A549 (cell line): ENCODE measurements around the gene TBC1D4. TPM values are rescaled to one million over a fixed set of nuclear protein-coding genes. Genes with fewer than 3 reads are reported as not detected.
"Not testable (repeated sequence)": the region's sequence is repeated elsewhere in the genome, so short reads cannot be mapped to it uniquely, and the experiment has no call there.

Source experiments
- ATAC-seq, 2 experiments: fragments of 200-7000 bp in 1 of 2; fragments of >200 bp in 1 of 2; cut with Nextera tagmentation in 1 of 2; cut with Tn5 transposase in 1 of 2; 3 replicates each; pipeline versions ENCODE4 v1.8.0 to v1.9.1; 2018 to 2020; ENCODE audit warnings: mild to moderate bottlenecking in 1 of 2, moderate library complexity in 1 of 2
- CTCF ChIA-PET: fragments of 300-600 bp; sonication (Branson Sonifier 250); formaldehyde crosslinking; extraction: SDS; loops from one replicate; lab custom pipeline; 2021; ENCODE audit warnings: antibody characterized with exemption, inconsistent platforms; lab: Yijun Ruan, JAX
- POLR2A ChIA-PET: fragments of 350-600 bp; formaldehyde crosslinking; extraction: SDS; loops from one replicate; lab custom pipeline; 2021; ENCODE audit warnings: antibody characterized with exemption, inconsistent platforms; lab: Yijun Ruan, JAX
- DNase-seq, 2 experiments: peaks; one replicate each; pipeline versions ENCODE4 v3.0.0 to v3.0.0-alpha.2; 2011 to 2016; ENCODE audit warnings: low read depth in 1 of 2, low spot score in 1 of 2
- FAIRE-seq: peaks from 2 replicates; lab custom pipeline; 2011; peaks lifted over from hg19 to GRCh38; lab: Jason Lieb, UNC
- H3K27ac ChIP-seq, 2 experiments: fragments of >200 bp; sonication (Bioruptor Twin); formaldehyde crosslinking; 3 replicates each; pipeline ENCODE4 v1.5.1; 2016 to 2017
- H3K4me1 ChIP-seq: fragments of >200 bp; sonication (Bioruptor Twin); formaldehyde crosslinking; 3 replicates; pipeline ENCODE4 v1.6.1; 2016
- H3K4me2 ChIP-seq: fragments of >200 bp; sonication (Bioruptor Twin); formaldehyde crosslinking; 3 replicates; pipeline ENCODE4 v1.6.1; 2016
- H3K4me3 ChIP-seq: fragments of >200 bp; sonication (Bioruptor Twin); formaldehyde crosslinking; 3 replicates; pipeline ENCODE4 v1.5.1; 2016
- H3K9me3 ChIP-seq: fragments of >200 bp; sonication (Bioruptor Twin); formaldehyde crosslinking; 3 replicates; pipeline ENCODE4 v1.6.1; 2016
- ATOH8 ChIP-seq: fragments of 250-450 bp; sonication (Bioruptor Pico); IDR thresholded peaks from 2 replicates; pipeline ENCODE4 v1.5.0; 2020; ENCODE audit warnings: low read depth, mild to moderate bottlenecking, moderate library complexity
- BCL3 ChIP-seq: fragments of >200 bp; sonication (Bioruptor Twin); formaldehyde crosslinking; IDR thresholded peaks from 3 replicates; pipeline ENCODE4 v1.6.1; 2016
- CBX2 ChIP-seq: fragments of 200-600 bp; sonication (generic); IDR thresholded peaks from 2 replicates; pipeline ENCODE4 v1.6.1; 2016; ENCODE audit warnings: low read depth, mild to moderate bottlenecking, borderline replicate concordance
- CBX8 ChIP-seq: fragments of 200-600 bp; sonication (generic); IDR thresholded peaks from 2 replicates; pipeline ENCODE4 v1.6.1; 2016
- CEBPB ChIP-seq, 2 experiments: fragments of >200 bp in 1 of 2; sonication (Bioruptor Twin) in 1 of 2; formaldehyde crosslinking in 1 of 2; IDR thresholded peaks; 2 replicates each; pipeline ENCODE4 v1.6.1; 2012 to 2016
- CHD4 ChIP-seq: fragments of 200-600 bp; sonication (generic); IDR thresholded peaks from 2 replicates; pipeline ENCODE4 v1.6.1; 2016; ENCODE audit warnings: antibody characterized with exemption, mild to moderate bottlenecking, borderline replicate concordance
- CTCF ChIP-seq: fragments of >200 bp; sonication (Bioruptor Twin); formaldehyde crosslinking; IDR thresholded peaks from 3 replicates; pipeline ENCODE4 v1.5.1; 2016
- ESRRA ChIP-seq: fragments of 150-350 bp; IDR thresholded peaks from 2 replicates; pipeline ENCODE4 v1.6.1; 2014; ENCODE audit warnings: mild to moderate bottlenecking, low read length, borderline replicate concordance
- FOSB ChIP-seq: fragments of 250-450 bp; sonication (Bioruptor Pico); IDR thresholded peaks from 2 replicates; pipeline ENCODE4 v1.5.0; 2020; ENCODE audit warnings: mild to moderate bottlenecking, moderate library complexity
- GATA3 ChIP-seq: IDR thresholded peaks from 2 replicates; pipeline ENCODE4 v1.6.1; 2012; ENCODE audit warnings: borderline replicate concordance
- HOXB5 ChIP-seq: fragments of 250-450 bp; sonication (Bioruptor Pico); IDR thresholded peaks from 2 replicates; pipeline ENCODE4 v1.5.0; 2020; ENCODE audit warnings: mild to moderate bottlenecking, moderate library complexity
- KDM1A ChIP-seq: fragments of 200-600 bp; sonication (generic); IDR thresholded peaks from 2 replicates; pipeline ENCODE4 v1.6.1; 2016; ENCODE audit warnings: low read depth, mild to moderate bottlenecking
- MAZ ChIP-seq: fragments of 150-350 bp; IDR thresholded peaks from 2 replicates; pipeline ENCODE4 v1.6.1; 2014; ENCODE audit warnings: antibody characterized with exemption, low read depth, low read length, borderline replicate concordance
- NR3C1 ChIP-seq: fragments of >200 bp; sonication (Bioruptor Twin); formaldehyde crosslinking; IDR thresholded peaks from 3 replicates; pipeline ENCODE4 v1.6.1; 2017
- SMC3 ChIP-seq: fragments of >200 bp; sonication (Bioruptor Twin); formaldehyde crosslinking; IDR thresholded peaks from 3 replicates; pipeline ENCODE4 v1.6.1; 2018; ENCODE audit warnings: inconsistent platforms
- SREBF2 ChIP-seq: fragments of 450-650 bp; IDR thresholded peaks from 2 replicates; pipeline ENCODE4 v1.6.1; 2014; ENCODE audit warnings: mild to moderate bottlenecking, moderate library complexity
- TFCP2L1 ChIP-seq: fragments of 250-450 bp; sonication (Bioruptor Pico); IDR thresholded peaks from 2 replicates; pipeline ENCODE4 v1.5.0; 2021; ENCODE audit warnings: mild to moderate bottlenecking
- USF2 ChIP-seq: fragments of 450-650 bp; IDR thresholded peaks from 2 replicates; pipeline ENCODE4 v1.6.1; 2014; ENCODE audit warnings: antibody characterized with exemption
- ZFP36 ChIP-seq: fragments of 450-650 bp; IDR thresholded peaks from 2 replicates; pipeline ENCODE4 v1.6.1; 2014; ENCODE audit warnings: borderline replicate concordance; ENCODE audit not compliant: partially characterized antibody
- ZNF302 ChIP-seq: fragments of 250-450 bp; sonication (Bioruptor Pico); IDR thresholded peaks from 2 replicates; pipeline ENCODE4 v1.9.0; 2021; ENCODE audit warnings: inconsistent platforms, mild to moderate bottlenecking, moderate library complexity
- ZSCAN20 ChIP-seq: fragments of 250-450 bp; sonication (Bioruptor Pico); IDR thresholded peaks from 2 replicates; pipeline ENCODE4 v1.8.0; 2022; ENCODE audit warnings: mild to moderate bottlenecking, moderate library complexity
- WGBS: methylation state at CpG from one replicate; pipeline ENCODE4 v1.1.6; 2017; ENCODE audit errors: missing lambda C conversion rate; 5-methylcytosine and 5-hydroxymethylcytosine counted together
- polyA plus RNA-seq, 4 experiments: library from polyadenylated mRNA; depleted of rRNA in 3 of 4; stranded (reverse); fragments of >200 nt; fragmentation: RNase III in 1 of 4; extraction: RNeasy Plus Mini Kit Qiagen cat#74134 plus additional on column Dnase treatment in 1 of 4; gene quantifications; 2 replicates in 3 of 4; 3 replicates in 1 of 4; pipeline ENCODE4 v1.2.3, GENCODE V29; 2011 to 2017

Gene TBC1D4
- polyA plus RNA-seq, 2 of the 4 experiments (the other 2 are of a cell fraction) = 9.5 to 12.5 TPM

GRCh38 chr13:75250526-75251178 is 231.3 kb downstream of the TBC1D4 start:
- Histone ChIP-seq H3K4me2 (peak overlapping the region; percentile 15; the same call in 1 of the 3 replicates), H3K4me3 (no peak overlapping the region), H3K9me3 (no peaks in the 10 kb centered on the region), H3K4me1 (peaks cover 3% of the 10 kb centered on the region; the same call in 1 of the 3 replicates), H3K27ac (no peak overlapping the region)
- 46% methylated on average over 7 of the region's 7 CpGs for WGBS
- ChIA-PET POLR2A (no interaction called here), CTCF (interaction anchor here (0.6 kb wide), 1 partner anchor 1513 kb away, joined by 3 read pairs; no protein-coding TSS in a partner anchor)
- DNase-seq (no peak), FAIRE-seq (no peak), ATAC-seq (peak in 1 of 2 experiments; percentile 33; a peak in 2 of 6 replicates)
- no peak for TF ChIP-seq ZNF302 (CRISPR knock-in tag)
- TF ChIP-seq CBX8 = no peak
- TF ChIP-seq HOXB5 (CRISPR knock-in tag) = no peak
- TF ChIP-seq FOSB (CRISPR knock-in tag) = no peak
- TF ChIP-seq ESRRA = no peak
- no peak for TF ChIP-seq KDM1A
- TF ChIP-seq GATA3 = no peak
- no peak for TF ChIP-seq CBX2
- TF ChIP-seq SREBF2 = no peak
- no peak for TF ChIP-seq MAZ
- no peak for TF ChIP-seq CEBPB (IDR thresholded peaks at IDR 0.05)
- TF ChIP-seq CTCF = no peak
- no peak for TF ChIP-seq USF2
- TF ChIP-seq ATOH8 (CRISPR knock-in tag) = no peak

- WGBS = 60% methylated on average over 5 of the region's 5 CpGs
- CTCF ChIA-PET, FAIRE-seq, H3K4me3 ChIP-seq, H3K27ac ChIP-seq, ATAC-seq, H3K4me1 ChIP-seq, H3K9me3 ChIP-seq, H3K4me2 ChIP-seq, POLR2A ChIA-PET, DNase-seq: not testable (repeated sequence)
These were observed 236.4 kb downstream of the TBC1D4 start for GRCh38 chr13:75245578-75245977.

GRCh38 chr13:75240240-75240639 is 241.7 kb downstream of the TBC1D4 start:
- POLR2A ChIA-PET, H3K4me2 ChIP-seq: not testable (repeated sequence)

GRCh38 chr13:75236774-75237173 is 245.2 kb downstream of the TBC1D4 start:
- ChIA-PET CTCF (no interaction called here), POLR2A (no interaction called here)
- WGBS = 24% methylated on average over 3 of the region's 3 CpGs
- H3K4me3 ChIP-seq = no peak overlapping the region
- no peak for ATAC-seq
- TF ChIP-seq CHD4 = no peak
- TF ChIP-seq TFCP2L1 (CRISPR knock-in tag) = no peak
- no peak for TF ChIP-seq NR3C1
- no peak for TF ChIP-seq SMC3
- no peak for TF ChIP-seq ZSCAN20 (CRISPR knock-in tag)
- TF ChIP-seq ZNF302 (CRISPR knock-in tag) = no peak
- TF ChIP-seq CBX2 = no peak
- TF ChIP-seq ZFP36 = no peak
- no peak for TF ChIP-seq BCL3
- TF ChIP-seq MAZ = no peak
- FAIRE-seq = no peak
- H3K9me3 ChIP-seq = no peaks in the 10 kb centered on the region
- no peak for DNase-seq
- H3K4me2 ChIP-seq = no peak overlapping the region
- H3K27ac ChIP-seq = no peak overlapping the region
- H3K4me1 ChIP-seq = no peaks in the 10 kb centered on the region

More at GRCh38 chr13:75240240-75240639, 241.7 kb downstream of the TBC1D4 start:
- FAIRE-seq, H3K27ac ChIP-seq, H3K9me3 ChIP-seq, DNase-seq, H3K4me1 ChIP-seq, CTCF ChIA-PET, ATAC-seq, H3K4me3 ChIP-seq: not testable (repeated sequence)
- 64% methylated on average over 19 of the region's 22 CpGs for WGBS
